Activated gamma-delta T cell treated with anti-CD3 and anti-CD28 coated beads, Interleukin-2, amount 50 U/mL, for 16 hours (primary cell): ENCODE data around the gene NCS1.

Source experiments
- DNase-seq: peaks from one replicate; pipeline ENCODE4 v3.0.0-alpha.2; 2020; ENCODE audit warnings: low read depth

The NCS1 gene

DNA sequence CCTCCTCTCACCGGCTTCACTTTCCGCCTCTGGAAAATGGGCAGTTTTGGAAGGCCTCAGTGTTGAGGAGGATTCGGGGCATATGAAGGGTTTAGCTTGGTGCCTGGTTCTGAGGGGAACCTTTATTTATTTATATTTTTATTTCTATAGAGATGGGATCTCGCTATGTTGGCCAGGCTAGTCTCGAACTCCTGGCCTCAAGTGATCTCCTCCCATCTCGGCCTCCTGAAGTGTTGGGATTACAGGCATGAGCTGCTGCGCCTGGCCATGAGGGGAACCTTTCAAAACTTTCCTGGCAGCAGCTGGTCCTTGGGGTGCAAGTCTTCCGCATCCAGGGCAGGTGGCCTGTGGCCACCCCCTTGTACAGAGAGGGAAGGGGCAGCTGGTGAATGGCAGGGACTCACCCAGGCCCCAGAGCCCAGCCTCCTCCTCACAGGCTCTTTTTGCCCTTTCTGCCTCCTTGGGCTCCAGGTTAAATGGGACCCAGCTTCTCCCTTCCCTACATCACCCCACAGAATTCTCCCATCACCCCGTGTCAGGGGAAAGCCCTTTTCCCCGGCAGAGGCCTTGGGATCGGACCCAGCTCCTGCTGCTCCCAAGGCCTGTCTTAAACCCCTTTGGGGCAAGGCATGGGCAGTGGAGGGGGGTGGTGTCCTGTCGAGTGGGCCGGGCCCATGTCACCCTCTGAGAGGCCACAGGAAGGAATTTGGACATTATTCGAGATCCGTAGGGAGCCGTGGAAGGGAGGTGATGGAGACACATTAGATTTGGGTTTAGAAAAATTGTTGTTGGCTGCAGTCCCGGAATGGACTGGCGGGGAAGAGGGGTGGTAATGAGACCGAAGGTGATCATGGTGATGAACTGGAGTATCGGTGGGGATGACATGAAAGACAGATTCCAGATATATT lies 5.9 kb downstream of the NCS1 start:
- DNase-seq, result no peak

DNA sequence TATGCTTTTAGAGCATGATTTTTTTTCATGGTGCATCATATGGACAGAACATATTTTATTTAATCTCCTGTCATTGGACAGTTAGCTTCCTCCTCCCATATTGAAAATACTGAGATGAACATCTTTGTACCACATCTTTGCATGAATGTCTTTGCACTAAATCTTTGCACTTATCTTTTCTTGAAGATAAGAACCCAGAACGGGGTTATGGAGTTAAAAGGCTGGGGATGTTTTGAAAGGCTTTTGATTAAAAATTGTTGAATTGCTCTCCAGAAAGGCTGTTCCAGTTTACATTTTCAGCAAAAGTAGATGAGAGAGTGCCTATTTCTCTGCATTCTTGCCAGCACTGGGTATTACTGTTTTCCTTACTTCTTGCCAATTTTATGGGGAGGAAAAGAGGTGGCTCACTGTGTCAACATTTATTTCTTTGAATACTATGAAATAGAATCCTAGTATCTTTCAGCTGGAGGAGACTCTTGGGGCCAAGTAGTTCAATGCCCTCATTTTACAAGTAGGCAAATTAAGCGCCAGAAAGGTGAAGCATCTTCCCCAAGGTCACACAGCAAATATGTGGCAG lies 7.2 kb downstream of the NCS1 start:
- DNase-seq, result no peak

DNA sequence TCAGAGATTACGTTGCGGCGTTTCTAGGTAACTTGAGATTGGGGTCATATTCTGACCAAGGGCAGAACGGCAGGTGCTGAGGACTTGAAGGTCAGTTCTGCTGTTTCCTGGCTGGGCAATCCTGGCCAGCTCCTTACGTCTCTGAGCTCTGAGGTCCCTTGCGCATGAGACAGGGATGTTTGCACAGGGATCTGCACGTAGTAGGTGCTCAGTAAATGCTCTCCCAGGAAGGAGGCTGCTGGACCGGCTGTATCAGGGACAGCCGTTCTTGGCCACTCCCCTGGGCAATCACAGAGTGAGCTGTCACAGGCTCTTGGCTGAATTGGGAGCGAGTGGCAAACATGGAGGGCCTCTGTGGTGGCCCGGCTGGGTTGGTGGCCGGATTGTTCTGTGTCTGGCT lies 8.3 kb downstream of the NCS1 start:
- DNase-seq, result no peak

DNA sequence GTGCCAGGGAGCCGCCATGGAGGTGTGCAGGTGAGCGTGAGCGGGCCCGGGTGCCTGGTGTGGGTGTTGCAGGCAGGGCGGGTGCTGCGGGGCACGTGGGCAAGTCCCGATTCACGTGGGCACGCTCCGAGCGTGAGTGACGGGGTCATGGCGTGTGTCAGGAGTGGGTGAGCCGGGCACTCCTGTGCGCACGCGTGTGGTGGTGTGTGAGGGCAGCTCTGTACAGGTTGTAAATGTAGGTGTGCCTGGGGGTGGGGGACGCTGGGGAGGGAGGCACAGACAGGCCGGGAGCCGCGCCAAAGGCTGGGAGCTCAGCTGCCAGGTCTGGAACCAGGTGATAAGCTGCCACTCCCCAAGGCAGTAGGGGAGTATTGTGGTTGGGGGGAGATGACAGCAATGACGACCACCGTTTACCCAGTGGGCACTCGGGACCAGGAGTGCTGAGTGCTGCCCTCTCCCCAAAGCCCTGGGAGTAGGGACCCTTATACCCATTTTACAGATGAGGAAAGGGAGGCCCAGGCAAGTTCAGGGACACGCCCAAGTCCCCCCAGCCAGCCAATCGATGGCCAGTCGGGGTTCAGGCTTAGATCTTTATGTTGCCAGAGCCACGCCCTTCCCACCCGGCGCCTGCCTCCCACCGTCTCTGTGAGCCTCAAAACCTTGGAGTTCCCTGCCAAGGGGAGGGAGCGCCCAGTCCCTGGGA lies 9.6 kb downstream of the NCS1 start:
- no peak for DNase-seq

DNA sequence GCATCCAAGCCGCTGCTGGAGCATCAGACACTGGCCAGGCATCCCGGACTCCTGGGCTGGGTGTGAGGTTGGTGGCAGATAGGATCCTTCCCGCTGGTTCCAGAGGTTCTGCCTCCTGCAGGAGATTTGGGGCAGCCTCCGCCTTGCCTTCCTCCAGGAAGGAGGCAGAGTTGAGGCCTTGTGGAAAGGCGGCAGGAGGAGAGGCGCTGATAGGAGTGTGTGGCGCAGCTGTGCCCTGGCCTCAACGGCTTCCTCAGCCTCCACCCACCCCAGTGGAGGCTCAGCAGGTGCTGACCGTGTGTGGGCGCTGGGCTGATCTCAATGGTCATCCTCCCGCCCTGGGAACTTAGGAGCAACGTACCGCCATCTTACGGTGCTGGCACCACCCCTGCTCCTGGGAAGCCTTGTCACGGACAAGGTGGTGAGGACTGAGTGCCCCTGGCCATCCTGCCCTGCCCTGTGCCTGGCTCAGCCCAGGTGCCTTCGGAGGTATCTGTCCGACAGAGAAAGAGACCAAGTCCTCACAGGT lies 10.2 kb downstream of the NCS1 start:
- DNase-seq, result no peak

DNA sequence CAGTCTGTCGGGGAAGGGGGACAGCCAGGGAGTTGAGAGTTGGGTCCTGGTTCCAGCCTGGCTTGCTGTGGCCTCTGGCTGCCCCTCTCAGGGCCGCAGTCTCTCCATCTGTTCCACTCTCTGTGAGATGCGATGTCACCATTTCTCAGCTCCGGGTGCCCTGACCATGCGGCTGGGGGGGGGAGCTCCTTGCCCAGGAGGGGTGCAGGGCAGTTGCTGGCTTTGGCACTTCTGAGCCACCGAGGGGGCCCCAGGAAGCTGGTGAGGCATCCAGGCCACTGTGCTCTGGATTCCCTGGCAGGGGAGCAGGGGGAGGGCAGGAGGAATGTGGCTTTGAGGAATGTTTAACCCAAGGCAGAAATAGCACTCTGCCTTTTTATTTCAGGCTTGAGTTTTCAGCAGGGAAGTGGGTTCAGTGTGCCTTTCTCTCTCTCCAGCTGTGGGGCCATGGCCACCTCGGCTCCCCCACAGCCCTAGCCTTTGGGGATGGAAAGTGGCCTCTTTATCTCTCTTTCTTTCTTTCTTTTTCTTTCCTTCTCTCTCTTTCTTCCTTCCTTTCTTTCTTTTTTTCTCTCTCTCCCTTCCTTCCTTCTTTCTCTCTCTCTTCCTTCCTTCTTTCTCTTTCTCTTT lies 11.0 kb downstream of the NCS1 start:
- DNase-seq, result no peak

DNA sequence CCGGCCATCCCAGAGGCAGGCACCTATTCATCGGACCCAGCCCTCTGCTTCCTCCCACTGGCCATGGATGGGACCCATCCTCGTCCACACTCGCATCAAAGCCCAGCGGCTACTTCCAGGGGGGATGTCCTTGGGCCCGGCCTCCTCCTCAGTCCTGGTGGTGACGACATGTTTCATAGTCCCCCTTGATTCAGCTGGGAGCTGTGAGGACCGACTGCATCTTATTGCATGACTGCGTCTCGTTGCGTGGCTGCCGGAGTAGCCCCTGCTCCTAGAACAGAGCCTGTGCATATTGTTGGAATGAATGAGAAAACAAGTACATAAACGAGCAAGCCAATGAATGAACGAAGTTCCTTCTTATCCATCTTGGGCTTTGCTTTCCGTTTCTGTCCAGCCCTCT lies 12.8 kb downstream of the NCS1 start:
- DNase-seq, result no peak

DNA sequence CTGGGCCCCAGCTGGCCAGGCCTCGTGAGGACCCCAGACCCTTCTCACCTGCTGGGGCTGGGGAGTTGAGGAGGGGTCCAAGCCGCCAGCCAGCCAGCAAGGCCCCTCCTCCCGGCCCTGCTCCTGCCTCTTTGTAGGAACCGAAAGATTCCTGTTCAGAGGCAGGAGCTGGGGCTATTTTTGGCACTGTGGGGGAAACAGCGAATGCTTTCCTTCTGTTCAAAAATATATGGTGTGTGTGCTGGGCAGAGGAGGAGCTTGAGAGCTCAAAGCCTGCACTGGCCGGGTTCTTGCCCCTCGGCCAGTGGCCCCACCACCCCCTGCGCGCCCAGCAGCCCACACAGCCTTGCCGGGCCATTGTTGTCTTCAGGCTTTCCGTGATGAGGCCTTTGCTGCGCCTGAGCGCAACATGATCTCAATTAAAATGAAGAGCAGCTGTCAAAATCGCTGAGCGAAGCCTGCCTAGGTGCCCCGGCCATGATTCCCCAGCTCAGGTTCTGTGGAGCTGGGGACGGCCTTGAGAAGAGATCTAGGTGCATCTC lies 13.4 kb downstream of the NCS1 start:
- DNase-seq, result no peak

DNA sequence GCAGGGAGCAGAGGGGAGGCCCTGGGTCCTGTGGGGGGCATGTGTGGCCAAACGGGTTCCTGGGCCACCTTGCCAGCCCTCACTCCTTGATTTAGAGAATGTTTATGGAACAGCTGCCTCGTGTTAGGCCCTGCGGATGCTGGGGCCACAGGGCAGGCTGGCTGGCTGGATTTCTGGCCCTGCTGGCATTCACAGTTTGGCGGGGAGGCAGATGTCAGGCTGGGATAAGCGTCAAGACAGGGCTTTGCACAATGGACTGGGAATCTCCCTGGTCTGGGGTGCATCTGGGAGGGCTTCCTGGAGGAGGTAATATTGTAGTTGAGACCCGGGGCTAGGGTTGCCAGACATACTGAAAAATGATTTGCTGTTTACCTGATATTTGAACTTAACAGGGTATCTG lies 13.8 kb downstream of the NCS1 start:
- DNase-seq, result no peak

DNA sequence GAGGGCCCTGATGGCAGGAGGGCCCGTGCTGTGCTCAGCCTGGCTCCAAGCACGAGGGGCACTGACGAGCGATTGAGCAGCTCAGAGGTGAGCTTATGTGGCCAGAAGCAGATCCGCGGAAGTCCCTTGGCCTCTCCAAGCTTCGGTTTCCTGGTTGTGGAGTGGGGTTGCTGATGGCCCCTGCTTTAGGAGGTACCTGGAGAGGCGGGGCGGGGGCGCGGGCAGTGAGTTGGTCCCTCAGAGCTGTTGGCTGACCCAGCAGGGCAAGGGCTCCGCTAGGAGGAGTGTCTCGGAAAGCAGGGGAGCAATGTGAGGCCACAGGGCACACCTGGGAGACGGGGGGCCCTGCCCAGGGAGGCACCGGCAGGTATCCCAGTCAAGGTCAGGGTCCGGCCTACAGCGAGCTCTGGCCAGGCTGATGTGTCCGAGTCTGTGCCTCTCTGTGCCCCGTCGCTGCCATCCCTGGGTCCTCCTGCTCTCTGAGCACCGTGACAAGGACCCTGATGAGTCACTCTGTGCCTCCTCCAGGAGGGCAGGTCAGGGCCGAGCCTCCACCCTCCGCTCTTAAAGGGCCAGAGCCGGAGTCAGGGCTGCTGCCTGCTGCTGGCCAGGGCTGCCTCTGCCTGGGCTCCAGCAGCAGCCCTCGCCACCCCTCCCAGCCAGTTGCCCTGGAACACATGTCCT lies 14.8 kb downstream of the NCS1 start:
- no peak for DNase-seq

DNA sequence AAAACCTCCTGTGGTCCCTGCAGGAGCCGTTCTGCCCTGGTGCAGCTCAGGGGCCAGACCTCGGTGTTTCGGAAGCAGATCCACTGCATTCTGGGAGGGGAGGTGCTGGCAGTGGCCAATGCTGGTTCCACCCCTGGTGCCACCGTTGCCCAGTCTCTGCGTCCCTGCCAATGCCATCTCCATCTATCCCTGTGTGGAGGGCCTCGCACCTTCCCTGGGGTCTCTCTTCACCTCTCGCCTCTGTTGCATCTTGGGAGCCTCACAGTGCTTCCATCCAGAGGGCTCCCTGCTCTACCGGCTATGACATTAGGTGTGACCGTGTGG lies 15.3 kb downstream of the NCS1 start:
- no peak for DNase-seq

DNA sequence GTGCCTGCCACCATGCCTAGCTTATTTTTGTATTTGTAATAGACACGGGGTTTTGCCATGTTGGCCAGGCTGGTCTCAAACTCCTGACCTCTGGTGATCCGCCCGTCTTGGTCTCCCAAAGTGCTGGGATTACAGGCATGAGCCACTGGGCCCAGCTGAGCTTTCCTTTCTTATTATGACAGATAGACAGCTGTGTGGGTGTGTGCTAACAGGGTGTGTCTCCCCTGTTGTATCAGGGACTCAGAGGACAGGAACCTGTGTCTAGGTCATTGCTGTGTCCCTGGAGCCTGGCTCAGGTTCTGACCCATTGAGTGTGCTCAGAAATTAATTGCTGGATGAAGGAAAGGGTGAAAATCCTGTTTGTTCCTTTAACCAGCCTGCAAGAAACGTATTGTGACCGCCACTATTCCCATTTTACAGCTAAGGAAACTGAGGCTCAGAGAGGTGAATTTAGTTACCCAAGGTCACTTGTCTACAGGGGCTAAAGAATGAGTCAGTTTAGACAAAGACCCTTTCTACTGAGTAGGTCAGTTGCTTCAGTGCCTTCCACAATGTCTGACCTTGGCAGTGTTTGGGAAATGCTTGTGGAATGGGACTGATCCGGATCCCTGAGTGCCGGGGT lies 16.8 kb downstream of the NCS1 start:
- no peak for DNase-seq

DNA sequence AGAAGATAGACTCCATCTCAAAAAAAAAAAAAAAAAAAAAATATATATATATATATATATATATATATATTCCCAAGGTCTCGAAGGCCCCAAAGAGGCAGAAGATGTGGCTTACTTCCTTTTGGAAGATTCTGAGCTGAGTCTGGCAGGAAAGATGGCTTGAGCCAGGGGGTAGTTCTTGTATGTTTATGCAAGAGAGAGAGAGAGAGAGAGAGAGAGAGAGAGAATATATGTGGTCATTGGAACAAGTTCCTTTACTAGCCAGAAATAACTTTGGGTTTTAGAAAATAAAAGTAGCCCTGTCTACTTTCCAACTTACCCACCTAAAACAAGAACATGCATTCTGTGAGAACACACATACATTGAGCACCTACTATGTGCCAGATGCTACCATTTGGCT lies 17.6 kb downstream of the NCS1 start:
- no peak for DNase-seq

DNA sequence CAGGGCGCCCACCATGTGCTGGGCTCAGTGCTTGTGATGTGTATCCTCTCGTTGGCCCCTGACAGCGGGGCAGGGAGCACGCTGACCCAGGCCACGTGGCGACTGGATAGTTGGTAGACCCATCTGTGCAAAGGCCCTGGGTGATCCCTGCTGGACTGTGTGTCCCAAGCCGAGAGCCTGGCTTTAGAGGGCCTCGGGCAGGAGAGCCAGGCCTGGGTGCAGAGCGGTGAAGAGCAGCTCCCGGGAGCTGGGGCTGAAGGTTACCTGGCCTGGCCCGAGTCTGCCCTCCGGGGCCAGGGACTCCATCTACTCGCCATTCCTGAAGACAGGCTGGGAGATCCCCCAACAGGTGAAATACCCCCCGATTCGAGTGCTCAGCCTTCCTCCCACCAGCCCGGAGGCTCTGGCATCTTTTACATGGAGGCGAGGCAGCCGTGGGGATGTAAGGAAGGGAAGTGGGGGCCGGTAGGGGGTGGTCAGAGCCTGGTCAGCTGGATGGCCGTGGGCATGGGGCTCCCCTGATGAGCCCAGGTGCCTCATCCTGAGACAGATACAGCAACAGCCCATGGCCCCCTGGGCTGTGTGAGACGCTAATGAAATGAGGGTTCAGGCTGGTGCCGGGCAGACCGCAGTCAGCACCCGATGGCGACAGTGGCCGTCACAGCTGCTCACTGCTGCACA lies 19.0 kb downstream of the NCS1 start:
- DNase-seq, result no peak

DNA sequence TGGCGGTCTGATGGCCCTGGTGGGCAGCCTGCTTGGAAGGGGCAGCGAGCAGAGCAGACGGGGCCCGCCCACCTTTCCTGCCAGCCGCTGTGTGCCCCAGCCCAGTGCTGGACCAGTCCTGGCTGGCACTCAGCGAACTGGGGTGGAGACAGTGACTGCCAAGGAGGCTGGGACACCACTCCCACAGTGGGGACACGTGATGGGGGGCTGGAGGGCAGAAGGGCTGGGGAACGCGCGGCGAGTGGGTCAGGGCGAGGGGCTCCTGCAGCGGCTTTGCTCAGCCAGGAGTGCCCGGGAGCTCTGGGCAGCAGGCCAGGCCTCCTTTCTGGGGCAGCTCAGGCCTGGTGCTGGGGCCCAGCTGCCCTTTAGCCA lies 19.5 kb downstream of the NCS1 start:
- no peak for DNase-seq

DNA sequence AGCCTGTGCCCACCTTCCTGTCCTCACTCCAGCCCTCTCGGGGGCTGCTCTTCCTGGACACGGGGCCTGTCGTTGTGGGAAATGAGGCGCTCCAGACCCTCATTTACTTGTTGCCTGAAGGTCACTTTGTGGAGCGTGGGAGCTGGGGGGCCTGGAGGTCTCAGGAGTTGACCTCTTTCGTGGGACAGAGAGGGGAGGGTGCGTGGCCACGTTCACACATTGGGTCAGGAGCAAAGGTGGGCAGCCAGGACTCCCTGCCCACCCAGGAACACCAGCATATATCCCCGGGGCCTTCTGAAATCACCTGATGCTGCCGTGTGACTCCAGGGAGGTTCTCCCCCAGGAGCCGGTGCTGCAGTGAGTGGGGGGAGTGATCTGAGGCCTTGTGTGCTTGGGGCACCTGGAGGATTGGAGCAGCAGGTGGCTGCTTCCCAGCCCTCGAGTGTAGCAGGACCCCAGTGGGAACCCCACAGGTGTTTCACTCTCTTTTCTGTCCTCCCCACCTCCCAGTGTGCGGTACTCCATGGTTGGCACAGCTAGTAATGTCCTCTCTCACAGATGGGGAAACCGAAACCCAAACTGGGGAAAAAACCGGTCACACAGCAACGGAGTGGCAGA lies 20.3 kb downstream of the NCS1 start:
- no peak for DNase-seq

DNA sequence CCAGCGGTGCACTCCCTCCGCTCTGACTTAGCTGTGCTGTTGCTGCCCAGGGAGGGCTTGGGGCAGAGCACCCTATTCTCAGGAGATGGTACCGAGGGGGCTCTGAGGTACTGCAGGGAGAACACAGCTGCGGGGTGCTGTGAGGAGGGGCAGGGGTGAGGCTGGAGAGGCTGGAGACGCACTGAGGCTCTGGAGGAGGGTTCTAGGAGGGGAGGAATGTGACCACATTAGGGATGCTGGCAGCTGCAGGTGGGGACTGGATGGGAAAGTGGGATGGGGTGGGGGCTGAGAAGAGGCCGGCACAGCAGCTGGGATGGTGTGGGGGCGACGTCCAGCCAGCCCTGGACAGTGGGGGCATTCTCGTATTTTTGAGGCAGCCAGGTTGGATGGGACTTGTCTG lies 20.9 kb downstream of the NCS1 start:
- DNase-seq, result no peak

DNA sequence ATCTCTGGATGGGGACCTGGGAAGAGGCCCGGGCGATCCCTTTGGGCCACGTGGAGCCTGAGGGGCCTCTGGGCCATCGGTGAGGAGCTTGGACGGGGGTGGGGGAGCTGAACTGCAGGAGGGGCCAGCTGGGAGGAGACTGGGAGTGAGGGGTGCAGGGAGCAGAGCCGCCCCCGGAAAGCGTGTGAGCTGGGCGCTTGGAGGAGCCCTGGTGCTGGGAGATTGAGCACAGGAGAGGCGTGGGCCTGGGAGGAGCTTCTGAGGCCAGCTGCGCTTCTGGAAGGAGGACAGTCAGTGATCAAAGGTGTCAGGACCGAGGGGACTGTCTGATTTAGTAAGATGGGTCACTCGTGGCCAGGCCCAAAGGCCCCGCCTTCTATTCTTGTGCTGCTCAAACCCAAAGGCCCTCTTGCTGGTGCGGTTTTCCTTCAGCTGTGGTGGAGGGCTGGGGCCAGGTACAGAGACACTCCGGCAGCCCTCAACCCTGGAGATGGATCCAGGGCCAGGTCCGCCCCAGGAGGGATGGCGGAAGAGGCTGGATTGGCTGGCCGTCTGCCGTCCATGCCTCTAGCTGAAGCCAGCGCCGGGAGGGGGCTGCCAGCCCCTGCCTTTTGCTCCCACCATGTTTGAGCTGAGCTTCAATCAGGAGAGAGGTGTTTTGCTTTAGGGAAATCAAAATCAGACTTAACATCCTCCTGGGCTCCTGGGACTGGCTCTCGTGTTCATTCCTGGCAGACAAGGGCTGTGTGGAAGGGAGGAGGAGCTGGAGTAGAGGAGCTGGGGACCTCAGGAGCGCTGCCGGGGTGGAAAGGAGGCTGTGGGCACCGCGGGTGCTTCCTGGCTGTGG lies 21.6 kb downstream of the NCS1 start:
- DNase-seq, result no peak

DNA sequence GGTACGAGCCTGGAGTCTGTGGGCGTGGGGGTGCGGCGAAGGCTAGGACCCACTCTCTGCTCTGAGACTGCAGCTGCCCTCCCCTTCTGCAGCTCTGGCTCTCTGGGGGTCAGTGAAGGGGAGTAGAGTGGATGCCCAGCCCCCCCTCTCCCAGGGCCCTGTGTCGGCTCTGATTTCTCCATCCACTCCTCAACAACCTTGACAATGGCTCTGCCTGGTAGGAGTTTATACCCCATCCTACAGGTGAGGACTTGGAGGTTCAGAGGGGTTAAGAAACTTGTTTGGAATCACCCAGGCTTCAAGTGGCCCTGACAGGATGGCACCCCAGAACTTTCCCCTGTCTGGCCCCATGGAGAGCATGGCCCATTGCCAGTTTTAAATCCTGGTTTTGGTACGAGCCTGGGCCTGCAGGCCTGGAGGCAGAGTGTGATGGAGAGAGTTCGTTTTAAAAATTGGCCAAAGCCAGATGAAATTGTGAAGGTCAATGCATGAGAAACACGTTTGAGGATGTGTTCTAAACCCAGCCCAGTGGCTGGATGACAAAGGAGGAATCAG lies 22.3 kb downstream of the NCS1 start:
- DNase-seq, result no peak
